HEK293 (cell line): ENCODE results near the gene FES.

ENCODE experiments used
- CTCF ChIA-PET: fragments of 350-600 bp; formaldehyde crosslinking; extraction: SDS; loops from one replicate; lab custom pipeline; 2021; ENCODE audit warnings: antibody characterized with exemption; lab: Yijun Ruan, JAX
- POLR2A ChIA-PET: fragments of 300-600 bp; formaldehyde crosslinking; extraction: SDS; loops from one replicate; lab custom pipeline; 2020; ENCODE audit warnings: antibody characterized with exemption, inconsistent platforms; lab: Yijun Ruan, JAX
- H3K27ac ChIP-seq: fragments of 200-500 bp; sonication (Bioruptor generic); 2 replicates; pipeline ENCODE4 v1.5.1; 2014; ENCODE audit warnings: low read depth, low read length, control low read depth, inconsistent platforms; ENCODE audit errors: extremely low read depth
- H3K36me3 ChIP-seq, 2 experiments: fragments of 200-500 bp in 1 of 2; sonication (Bioruptor generic) in 1 of 2; 1 replicate in 1 of 2; 2 replicates in 1 of 2; pipeline ENCODE4 v1.5.1; 2014 to 2017; ENCODE audit warnings: inconsistent platforms in 2 of 2, low read length in 2 of 2; ENCODE audit not compliant: control insufficient read depth in 2 of 2, insufficient read depth in 1 of 2
- H3K4me1 ChIP-seq: fragments of 200-500 bp; sonication (Bioruptor generic); 2 replicates; pipeline ENCODE4 v1.5.1; 2014; ENCODE audit warnings: mild to moderate bottlenecking, low read length, inconsistent platforms; ENCODE audit not compliant: control insufficient read depth, insufficient read depth
- H3K4me3 ChIP-seq: 2 replicates; pipeline ENCODE4 v1.5.1; 2011; ENCODE audit warnings: low read depth, mild to moderate bottlenecking, control low read depth, low read length, moderate library complexity
- H3K9me3 ChIP-seq: fragments of 200-500 bp; sonication (Bioruptor generic); 2 replicates; pipeline ENCODE4 v1.5.1; 2014; ENCODE audit warnings: low read depth, low read length, inconsistent platforms; ENCODE audit not compliant: control insufficient read depth, insufficient read depth
- ATF2 ChIP-seq: fragments of 450-650 bp; formaldehyde crosslinking; IDR thresholded peaks from 2 replicates; pipeline ENCODE4 v1.5.1; 2016; ENCODE audit warnings: missing biosample characterization, missing genetic modification characterization, low read depth
- BCL11B ChIP-seq: fragments of 450-650 bp; formaldehyde crosslinking; IDR thresholded peaks from 2 replicates; pipeline ENCODE4 v1.5.1; 2016; ENCODE audit warnings: low read depth, missing biosample characterization, missing genetic modification characterization
- GLIS2 ChIP-seq: fragments of 450-650 bp; formaldehyde crosslinking; IDR thresholded peaks from 2 replicates; pipeline ENCODE4 v1.5.1; 2016; ENCODE audit warnings: missing biosample characterization, missing genetic modification characterization
- IKZF3 ChIP-seq: fragments of 450-650 bp; IDR thresholded peaks from 2 replicates; pipeline ENCODE4 v1.5.0; 2018; ENCODE audit warnings: missing biosample characterization, mild to moderate bottlenecking, missing genetic modification characterization, moderate library complexity
- PATZ1 ChIP-seq: fragments of 450-650 bp; formaldehyde crosslinking; IDR thresholded peaks from 2 replicates; pipeline ENCODE4 v1.5.1; 2016; ENCODE audit warnings: missing biosample characterization, missing genetic modification characterization
- SCRT2 ChIP-seq: fragments of 450-650 bp; formaldehyde crosslinking; IDR thresholded peaks from 2 replicates; pipeline ENCODE4 v1.5.1; 2016; ENCODE audit warnings: missing biosample characterization, missing genetic modification characterization
- SP7 ChIP-seq: fragments of 450-650 bp; formaldehyde crosslinking; IDR thresholded peaks from 2 replicates; pipeline ENCODE4 v1.5.1; 2016; ENCODE audit warnings: missing biosample characterization, missing genetic modification characterization
- ZBTB21 ChIP-seq: fragments of 450-650 bp; formaldehyde crosslinking; IDR thresholded peaks from 2 replicates; pipeline ENCODE4 v1.5.1; 2017; ENCODE audit warnings: missing biosample characterization, missing genetic modification characterization
- ZBTB7A ChIP-seq: fragments of 450-650 bp; formaldehyde crosslinking; IDR thresholded peaks from 2 replicates; pipeline ENCODE4 v1.5.1; 2016; ENCODE audit warnings: low read depth, missing biosample characterization, missing genetic modification characterization
- ZBTB8A ChIP-seq: fragments of 450-650 bp; formaldehyde crosslinking; IDR thresholded peaks from 2 replicates; pipeline ENCODE4 v1.5.1; 2016; ENCODE audit warnings: missing biosample characterization, missing genetic modification characterization
- ZFHX2 ChIP-seq: fragments of 450-650 bp; formaldehyde crosslinking; conservative IDR thresholded peaks from 2 replicates; pipeline ENCODE4 v1.5.1; 2016; ENCODE audit warnings: missing biosample characterization, missing genetic modification characterization
- ZNF311 ChIP-seq: fragments of 450-650 bp; formaldehyde crosslinking; IDR thresholded peaks from 2 replicates; pipeline ENCODE4 v1.5.1; 2017; ENCODE audit warnings: missing biosample characterization, missing genetic modification characterization, borderline replicate concordance
- ZNF324 ChIP-seq: fragments of 450-650 bp; formaldehyde crosslinking; IDR thresholded peaks from 2 replicates; pipeline ENCODE4 v1.5.1; 2016; ENCODE audit warnings: missing biosample characterization, missing genetic modification characterization
- ZNF341 ChIP-seq: fragments of 450-650 bp; formaldehyde crosslinking; IDR thresholded peaks from 2 replicates; pipeline ENCODE4; 2016; ENCODE audit warnings: low read depth, missing biosample characterization, missing genetic modification characterization
- ZNF530 ChIP-seq: fragments of 450-650 bp; formaldehyde crosslinking; IDR thresholded peaks from 2 replicates; pipeline ENCODE4 v1.5.1; 2016; ENCODE audit warnings: low read depth, missing biosample characterization, missing genetic modification characterization
- ZNF585B ChIP-seq: fragments of 450-650 bp; formaldehyde crosslinking; IDR thresholded peaks from 2 replicates; pipeline ENCODE4 v1.5.1; 2016; ENCODE audit warnings: missing biosample characterization, missing genetic modification characterization
- ZNF596 ChIP-seq: fragments of 450-650 bp; IDR thresholded peaks from 2 replicates; pipeline ENCODE4 v1.5.0; 2018; ENCODE audit warnings: missing biosample characterization, mild to moderate bottlenecking, missing genetic modification characterization, moderate library complexity
- TF ChIP-seq, protein P1 (sequence below): fragments of 450-650 bp; formaldehyde crosslinking; conservative IDR thresholded peaks from 2 replicates; pipeline ENCODE4 v1.5.1; 2016; ENCODE audit warnings: low read depth, missing biosample characterization, missing genetic modification characterization
- TF ChIP-seq, protein P2 (sequence below): fragments of 450-650 bp; formaldehyde crosslinking; IDR thresholded peaks from 2 replicates; pipeline ENCODE4; 2016; ENCODE audit warnings: missing biosample characterization, missing genetic modification characterization
- TF ChIP-seq, protein P3 (sequence below): sonication (generic); formaldehyde crosslinking; IDR thresholded peaks from 2 replicates; pipeline ENCODE4 v1.8.1; 2022; ENCODE audit warnings: mild to moderate bottlenecking, moderate library complexity, missing genetic modification reagents
- TF ChIP-seq, protein P4 (sequence below): fragments of 450-650 bp; formaldehyde crosslinking; IDR thresholded peaks from 2 replicates; pipeline ENCODE4 v1.5.1; 2016; ENCODE audit warnings: missing biosample characterization, missing genetic modification characterization
- TF ChIP-seq, protein P5 (sequence below): fragments of 450-650 bp; formaldehyde crosslinking; IDR thresholded peaks from 2 replicates; pipeline ENCODE4 v1.5.1; 2017; ENCODE audit warnings: missing biosample characterization, missing genetic modification characterization

Gene FES

GRCh38 chr15:90931828-90932659 lies 47.7 kb downstream of the FES start, which contains the start of gene HDDC3:
Gene HDDC3 (minus strand): TSS chr15:90932549. CDS start chr15:90932540, 9 bp downstream.
- Histone ChIP-seq H3K9me3 (no peaks in the 10 kb centered on the region), H3K4me1 (0 out of 2 replicates have a peak, but pooled peaks cover 2% of the 10 kb centered on the region), H3K36me3 (peaks cover 4 to 11% of the 10 kb centered on the region in 2 experiments; a peak in 2 of 3 replicates), H3K4me3 (peak within 1 kb of the TSS; percentile 87), H3K27ac (peak within 1 kb of the TSS; percentile 93)
- POLR2A ChIA-PET = interaction anchor here (0.5 to 11.4 kb wide), 23 partner anchors 8 to 1901 kb away, joined by 3 to 179 read pairs (median 3); partner anchors contain the start of genes BLM, MAN2A2, PRC1 and RCCD1
- CTCF ChIA-PET = interaction anchor here (0.6 to 11.7 kb wide), 65 partner anchors 9 to 1889 kb away, joined by 3 to 163 read pairs (median 4); partner anchors contain the start of genes BLM, MAN2A2, RCCD1 and SEMA4B
- TF ChIP-seq PATZ1 (tag by site-specific recombination) = peak; percentile 74
- TF ChIP-seq ZNF530 (tag by site-specific recombination) = no peak
- 0 out of 2 replicates have a peak, but pooled peaks have one; percentile 10 for TF ChIP-seq ZNF341 (tag by site-specific recombination)
- TF ChIP-seq ZBTB8A (tag by site-specific recombination) = peak; percentile 68
- no peak for TF ChIP-seq ZNF585B (tag by site-specific recombination)
- TF ChIP-seq ZBTB7A (tag by site-specific recombination) = no peak
- no peak for TF ChIP-seq ATF2 (tag by site-specific recombination)
- no peak for TF ChIP-seq ZNF596 (tag by site-specific recombination)
- TF ChIP-seq, protein P1, sequence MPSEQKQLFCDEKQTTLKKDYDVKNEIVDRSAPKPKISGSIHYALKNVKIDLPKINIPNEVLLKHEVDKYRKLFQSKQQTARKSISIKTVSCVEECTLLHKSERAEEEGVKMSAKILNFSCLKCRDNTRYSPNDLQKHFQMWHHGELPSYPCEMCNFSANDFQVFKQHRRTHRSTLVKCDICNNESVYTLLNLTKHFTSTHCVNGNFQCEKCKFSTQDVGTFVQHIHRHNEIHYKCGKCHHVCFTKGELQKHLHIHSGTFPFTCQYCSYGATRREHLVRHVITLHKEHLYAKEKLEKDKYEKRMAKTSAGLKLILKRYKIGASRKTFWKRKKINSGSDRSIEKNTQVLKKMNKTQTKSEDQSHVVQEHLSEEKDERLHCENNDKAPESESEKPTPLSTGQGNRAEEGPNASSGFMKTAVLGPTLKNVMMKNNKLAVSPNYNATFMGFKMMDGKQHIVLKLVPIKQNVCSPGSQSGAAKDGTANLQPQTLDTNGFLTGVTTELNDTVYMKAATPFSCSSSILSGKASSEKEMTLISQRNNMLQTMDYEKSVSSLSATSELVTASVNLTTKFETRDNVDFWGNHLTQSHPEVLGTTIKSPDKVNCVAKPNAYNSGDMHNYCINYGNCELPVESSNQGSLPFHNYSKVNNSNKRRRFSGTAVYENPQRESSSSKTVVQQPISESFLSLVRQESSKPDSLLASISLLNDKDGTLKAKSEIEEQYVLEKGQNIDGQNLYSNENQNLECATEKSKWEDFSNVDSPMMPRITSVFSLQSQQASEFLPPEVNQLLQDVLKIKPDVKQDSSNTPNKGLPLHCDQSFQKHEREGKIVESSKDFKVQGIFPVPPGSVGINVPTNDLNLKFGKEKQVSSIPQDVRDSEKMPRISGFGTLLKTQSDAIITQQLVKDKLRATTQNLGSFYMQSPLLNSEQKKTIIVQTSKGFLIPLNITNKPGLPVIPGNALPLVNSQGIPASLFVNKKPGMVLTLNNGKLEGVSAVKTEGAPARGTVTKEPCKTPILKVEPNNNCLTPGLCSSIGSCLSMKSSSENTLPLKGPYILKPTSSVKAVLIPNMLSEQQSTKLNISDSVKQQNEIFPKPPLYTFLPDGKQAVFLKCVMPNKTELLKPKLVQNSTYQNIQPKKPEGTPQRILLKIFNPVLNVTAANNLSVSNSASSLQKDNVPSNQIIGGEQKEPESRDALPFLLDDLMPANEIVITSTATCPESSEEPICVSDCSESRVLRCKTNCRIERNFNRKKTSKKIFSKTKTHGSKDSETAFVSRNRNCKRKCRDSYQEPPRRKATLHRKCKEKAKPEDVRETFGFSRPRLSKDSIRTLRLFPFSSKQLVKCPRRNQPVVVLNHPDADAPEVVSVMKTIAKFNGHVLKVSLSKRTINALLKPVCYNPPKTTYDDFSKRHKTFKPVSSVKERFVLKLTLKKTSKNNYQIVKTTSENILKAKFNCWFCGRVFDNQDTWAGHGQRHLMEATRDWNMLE = 0 out of 2 replicates have a peak, but pooled peaks have one; percentile 10
- TF ChIP-seq, protein P2, sequence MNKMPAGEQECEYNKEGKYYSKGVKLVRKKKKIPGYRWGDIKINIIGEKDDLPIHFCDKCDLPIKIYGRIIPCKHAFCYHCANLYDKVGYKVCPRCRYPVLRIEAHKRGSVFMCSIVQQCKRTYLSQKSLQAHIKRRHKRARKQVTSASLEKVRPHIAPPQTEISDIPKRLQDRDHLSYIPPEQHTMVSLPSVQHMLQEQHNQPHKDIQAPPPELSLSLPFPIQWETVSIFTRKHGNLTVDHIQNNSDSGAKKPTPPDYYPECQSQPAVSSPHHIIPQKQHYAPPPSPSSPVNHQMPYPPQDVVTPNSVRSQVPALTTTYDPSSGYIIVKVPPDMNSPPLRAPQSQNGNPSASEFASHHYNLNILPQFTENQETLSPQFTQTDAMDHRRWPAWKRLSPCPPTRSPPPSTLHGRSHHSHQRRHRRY = no peak
- TF ChIP-seq ZFHX2 (tag by site-specific recombination) = no peak
- TF ChIP-seq SP7 = peak; percentile 60
- TF ChIP-seq, protein P3, sequence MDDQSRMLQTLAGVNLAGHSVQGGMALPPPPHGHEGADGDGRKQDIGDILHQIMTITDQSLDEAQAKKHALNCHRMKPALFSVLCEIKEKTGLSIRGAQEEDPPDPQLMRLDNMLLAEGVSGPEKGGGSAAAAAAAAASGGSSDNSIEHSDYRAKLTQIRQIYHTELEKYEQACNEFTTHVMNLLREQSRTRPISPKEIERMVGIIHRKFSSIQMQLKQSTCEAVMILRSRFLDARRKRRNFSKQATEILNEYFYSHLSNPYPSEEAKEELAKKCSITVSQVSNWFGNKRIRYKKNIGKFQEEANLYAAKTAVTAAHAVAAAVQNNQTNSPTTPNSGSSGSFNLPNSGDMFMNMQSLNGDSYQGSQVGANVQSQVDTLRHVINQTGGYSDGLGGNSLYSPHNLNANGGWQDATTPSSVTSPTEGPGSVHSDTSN (CRISPR knock-in tag) = peak; percentile 76; the same call in 1 of the 2 replicates
- TF ChIP-seq IKZF3 (tag by site-specific recombination) = no peak
- TF ChIP-seq SCRT2 (tag by site-specific recombination) = peak; percentile 80
- TF ChIP-seq, protein P4, sequence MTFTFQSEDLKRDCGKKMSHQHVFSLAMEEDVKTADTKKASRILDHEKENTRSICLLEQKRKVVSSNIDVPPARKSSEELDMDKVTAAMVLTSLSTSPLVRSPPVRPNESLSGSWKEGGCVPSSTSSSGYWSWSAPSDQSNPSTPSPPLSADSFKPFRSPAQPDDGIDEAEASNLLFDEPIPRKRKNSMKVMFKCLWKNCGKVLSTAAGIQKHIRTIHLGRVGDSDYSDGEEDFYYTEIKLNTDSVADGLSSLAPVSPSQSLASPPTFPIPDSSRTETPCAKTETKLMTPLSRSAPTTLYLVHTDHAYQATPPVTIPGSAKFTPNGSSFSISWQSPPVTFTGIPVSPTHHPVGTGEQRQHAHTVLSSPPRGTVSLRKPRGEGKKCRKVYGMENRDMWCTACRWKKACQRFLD (tag by site-specific recombination) = no peak
- TF ChIP-seq, protein P5, sequence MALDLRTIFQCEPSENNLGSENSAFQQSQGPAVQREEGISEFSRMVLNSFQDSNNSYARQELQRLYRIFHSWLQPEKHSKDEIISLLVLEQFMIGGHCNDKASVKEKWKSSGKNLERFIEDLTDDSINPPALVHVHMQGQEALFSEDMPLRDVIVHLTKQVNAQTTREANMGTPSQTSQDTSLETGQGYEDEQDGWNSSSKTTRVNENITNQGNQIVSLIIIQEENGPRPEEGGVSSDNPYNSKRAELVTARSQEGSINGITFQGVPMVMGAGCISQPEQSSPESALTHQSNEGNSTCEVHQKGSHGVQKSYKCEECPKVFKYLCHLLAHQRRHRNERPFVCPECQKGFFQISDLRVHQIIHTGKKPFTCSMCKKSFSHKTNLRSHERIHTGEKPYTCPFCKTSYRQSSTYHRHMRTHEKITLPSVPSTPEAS = no peak
- peak; percentile 95 for TF ChIP-seq GLIS2 (tag by site-specific recombination)
- no peak; the same call in 1 of the 2 replicates for TF ChIP-seq ZNF324 (tag by site-specific recombination)
- TF ChIP-seq BCL11B = no peak
- no peak for TF ChIP-seq ZBTB21
- TF ChIP-seq ZNF311 (tag by site-specific recombination) = no peak
